PFSK-1 (cell line): Measurements from ENCODE around the gene SDC4.

Experiments
- FOXP2 ChIP-seq: optimal IDR thresholded peaks from 2 replicates; pipeline ENCODE3; 2011; ENCODE audit warnings: borderline replicate concordance, control low read depth, inconsistent platforms; ENCODE audit not compliant: insufficient read depth; ENCODE audit errors: extremely low read length, extremely low read depth
- POLR2AphosphoS5 ChIP-seq: IDR thresholded peaks from 2 replicates; pipeline ENCODE4 v1.6.1; 2012; ENCODE audit warnings: low read depth, mild to moderate bottlenecking, control low read depth, low read length, moderate library complexity
- REST ChIP-seq, 2 experiments: IDR thresholded peaks; 2 replicates each; pipeline versions ENCODE4 v1.6.1 to v1.8.0; 2011 to 2012; ENCODE audit warnings: low read depth in 2 of 2, low read length in 2 of 2, control low read depth in 1 of 2, inconsistent platforms in 1 of 2, mild to moderate bottlenecking in 1 of 2, moderate library complexity in 1 of 2; ENCODE audit not compliant: insufficient read depth in 1 of 2
- SIN3A ChIP-seq: IDR thresholded peaks from 2 replicates; pipeline ENCODE4 v1.6.1; 2012; ENCODE audit warnings: mild to moderate bottlenecking, low read length, moderate library complexity, borderline replicate concordance; ENCODE audit not compliant: insufficient read depth
- TAF1 ChIP-seq: IDR thresholded peaks from 2 replicates; pipeline ENCODE4 v1.6.1; 2012; ENCODE audit warnings: low read length, control low read depth, borderline replicate concordance; ENCODE audit not compliant: insufficient read depth

Gene SDC4

GRCh38 chr20:45365444-45365970 is 17.3 kb upstream of the SDC4 start:
- no peak for TF ChIP-seq TAF1
- no peak for TF ChIP-seq REST (IDR thresholded peaks at IDR 0.05; ENCODE audit: insufficient read depth in 1 of 2, low read depth in 2 of 2, low read length in 2 of 2)
- no peak for TF ChIP-seq POLR2AphosphoS5
- no peak for TF ChIP-seq FOXP2
- TF ChIP-seq SIN3A: no peak

GRCh38 chr20:45363611-45364492 is 15.6 kb upstream of the SDC4 start:
- TF ChIP-seq REST (IDR thresholded peaks at IDR 0.05; ENCODE audit: insufficient read depth in 1 of 2, low read depth in 2 of 2, low read length in 2 of 2) (no peak), TAF1 (no peak), SIN3A (no peak), POLR2AphosphoS5 (no peak), FOXP2 (no peak)

- TF ChIP-seq FOXP2: peak; percentile 9
- peak; percentile 53; the same call in 1 of the 2 replicates for TF ChIP-seq TAF1
- TF ChIP-seq POLR2AphosphoS5: peak; percentile 96
- TF ChIP-seq REST (IDR thresholded peaks at IDR 0.05; ENCODE audit: insufficient read depth in 1 of 2, low read depth in 2 of 2, low read length in 2 of 2): 0 out of 4 replicates have a peak, but pooled peaks of 1 of the 2 experiments have one; percentile 8
- peak; percentile 98 for TF ChIP-seq SIN3A
These were observed 14.8 kb upstream of the SDC4 start, which contains the start of gene SYS1 for GRCh38 chr20:45362804-45363610. Gene SYS1, plus strand, starts transcription at chr20:45363156. Its CDS starts 376 bp downstream, at chr20:45363532.

- TF ChIP-seq FOXP2 (no peak), TAF1 (no peak), SIN3A (no peak), REST (IDR thresholded peaks at IDR 0.05; ENCODE audit: insufficient read depth in 1 of 2, low read depth in 2 of 2, low read length in 2 of 2) (no peak), POLR2AphosphoS5 (no peak)
These were observed 13.6 kb upstream of the SDC4 start for GRCh38 chr20:45361793-45362192.
